SW 1271 (cell line): ENCODE measurements around the gene HNRNPCL4.
"Not testable (repeated sequence)": the region's sequence is repeated elsewhere in the genome, so short reads cannot be mapped to it uniquely, and the experiment has no call there.

Experiments
- DNase-seq, 2 experiments: peaks; one replicate each; lab custom pipeline; 2025; lab: John Stamatoyannopoulos, UW

The HNRNPCL4 gene

GRCh38 chr1:13165531-13165930 lies at the start of gene HNRNPCL4:
HNRNPCL4 (minus strand) TSS chr1:13165631; CDS start chr1:13165467, 164 bp downstream.
- not testable (repeated sequence) for DNase-seq

GRCh38 chr1:13208712-13209111 lies 43.3 kb upstream of the HNRNPCL4 start:
- not testable (repeated sequence) for DNase-seq

- DNase-seq: not testable (repeated sequence)
Measured at GRCh38 chr1:13201309-13201708, 35.9 kb upstream of the HNRNPCL4 start, which contains the start of gene PRAMEF13. PRAMEF13 (minus strand) TSS chr1:13201409; CDS start chr1:13199589, 1,820 bp downstream.

GRCh38 chr1:13171548-13171947 lies 6.1 kb upstream of the HNRNPCL4 start, which contains the start of gene PRAMEF9:
PRAMEF9 (plus strand) TSS chr1:13171848; CDS start chr1:13175281, 3,433 bp downstream.
- not testable (repeated sequence) for DNase-seq

- not testable (repeated sequence) for DNase-seq
Measured at GRCh38 chr1:13155909-13156308, 9.5 kb downstream of the HNRNPCL4 start, which contains the start of gene PRAMEF26. PRAMEF26 (minus strand) TSS chr1:13156009; CDS start chr1:13153095, 2,914 bp downstream.

GRCh38 chr1:13116754-13117153 lies 48.7 kb downstream of the HNRNPCL4 start, which contains the start of gene HNRNPCL2:
HNRNPCL2 (minus strand) TSS chr1:13116854; CDS start chr1:13116400, 454 bp downstream.
- DNase-seq: not testable (repeated sequence)
